HG03139 (cell line): ENCODE measurements around the gene RASAL1.
A peak's percentile ranks its signal among the peaks of the same experiment; 100 is the strongest.

Experiments used
- ATAC-seq: cut with Tn5 transposase; IDR thresholded peaks from one replicate; pipeline ENCODE4 v1.9.1; 2021; ENCODE audit not compliant: unreplicated experiment

RASAL1 gene

DNA sequence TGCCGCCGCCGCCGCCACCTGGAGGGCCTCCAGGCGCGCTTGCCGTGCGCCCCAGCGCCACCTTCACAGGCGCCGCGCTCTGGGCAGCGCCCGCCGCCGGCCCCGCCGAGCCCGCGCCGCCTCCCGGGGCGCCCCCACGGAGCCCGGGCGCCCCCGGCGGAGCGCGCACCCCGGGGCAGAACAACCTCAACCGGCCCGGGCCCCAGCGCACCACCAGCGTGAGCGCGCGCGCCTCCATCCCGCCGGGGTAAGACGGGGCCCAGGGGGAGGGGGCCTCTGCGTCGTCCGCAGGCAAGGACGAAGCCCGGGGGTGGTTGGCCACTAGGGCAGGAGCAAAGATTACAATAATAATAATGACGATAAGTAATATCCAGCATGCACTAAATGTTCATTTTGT, 57.7 kb downstream of the RASAL1 start:
- ATAC-seq: no peak

DNA sequence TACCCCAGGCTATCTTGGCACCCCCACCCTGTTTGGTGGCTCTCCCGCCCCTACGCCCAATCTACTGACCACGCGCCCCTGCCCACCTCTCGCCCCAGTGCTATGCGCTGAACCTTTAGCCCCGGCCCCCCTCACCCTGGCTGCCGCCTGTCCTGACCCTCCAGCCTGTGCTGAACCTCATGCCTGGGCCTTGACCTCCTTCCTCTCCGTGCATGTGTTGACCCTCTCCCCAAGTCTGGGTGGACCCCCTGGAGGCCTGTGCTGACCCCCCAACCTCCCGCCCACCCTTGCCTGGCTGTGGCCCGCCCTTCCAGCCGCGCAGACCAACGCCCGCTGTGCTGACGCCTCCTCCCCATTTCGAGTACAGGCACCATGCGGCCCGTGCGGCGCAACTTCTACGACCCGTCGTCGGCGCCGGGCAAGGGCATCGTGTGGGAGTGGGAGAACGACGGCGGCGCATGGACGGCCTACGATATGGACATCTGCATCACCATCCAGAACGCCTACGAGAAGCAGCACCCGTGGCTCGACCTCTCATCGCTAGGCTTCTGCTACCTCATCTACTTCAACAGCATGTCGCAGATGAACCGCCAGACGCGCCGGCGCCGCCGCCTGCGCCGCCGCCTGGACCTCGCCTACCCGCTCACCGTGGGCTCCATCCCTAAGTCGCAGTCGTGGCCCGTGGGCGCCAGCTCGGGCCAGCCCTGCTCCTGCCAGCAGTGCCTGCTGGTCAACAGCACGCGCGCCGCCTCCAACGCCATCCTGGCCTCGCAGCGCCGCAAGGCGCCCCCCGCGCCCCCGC, 58.3 kb downstream of the RASAL1 start:
- ATAC-seq: no peak

DNA sequence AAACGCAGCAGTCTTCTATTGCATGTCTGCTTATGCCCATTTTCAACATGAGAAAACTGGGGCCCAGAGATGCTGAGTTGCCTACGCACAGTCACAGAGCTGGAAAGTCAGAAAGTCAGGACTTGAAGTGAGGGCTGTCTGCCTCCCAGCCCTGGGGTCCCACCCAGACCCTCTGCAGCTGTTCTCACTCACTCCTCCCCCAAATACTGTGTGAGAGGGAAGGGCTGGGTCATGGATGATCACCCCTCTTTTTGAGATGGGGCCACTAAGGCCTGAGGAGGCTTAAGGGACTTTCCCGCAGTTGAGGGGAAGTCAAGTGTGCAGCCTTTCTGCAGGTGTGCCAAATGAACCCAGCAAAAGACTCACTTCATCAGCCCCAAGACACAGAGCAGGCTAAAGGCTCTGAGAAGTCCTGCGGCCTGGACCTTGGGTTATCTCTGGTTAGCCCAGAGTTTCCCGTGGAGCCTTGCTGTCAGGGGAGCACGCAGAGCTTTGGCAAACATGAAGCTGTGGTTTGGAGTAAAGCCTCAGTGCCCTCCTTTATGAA, 60.4 kb downstream of the RASAL1 start:
- ATAC-seq: peak; percentile 87

DNA sequence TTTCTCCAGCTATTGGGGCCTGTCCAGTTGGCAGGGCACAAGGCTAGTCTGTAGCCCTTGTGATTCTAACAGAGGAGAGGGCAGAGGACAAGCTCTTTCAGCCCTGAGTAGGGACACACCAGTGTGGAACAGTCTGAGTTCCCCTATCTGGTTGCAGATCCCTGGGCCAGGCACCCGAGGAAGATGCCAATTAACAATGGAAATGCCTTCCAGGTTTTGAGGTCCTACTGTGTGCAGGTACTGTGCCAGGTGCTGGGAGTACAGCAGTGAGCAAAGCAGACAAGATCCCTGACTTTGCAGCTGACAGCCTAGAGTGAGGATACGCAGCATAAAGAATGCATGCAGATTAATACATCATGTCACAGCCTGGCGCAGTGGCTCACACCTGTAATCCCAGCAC, 62.0 kb downstream of the RASAL1 start:
- ATAC-seq: no peak

DNA sequence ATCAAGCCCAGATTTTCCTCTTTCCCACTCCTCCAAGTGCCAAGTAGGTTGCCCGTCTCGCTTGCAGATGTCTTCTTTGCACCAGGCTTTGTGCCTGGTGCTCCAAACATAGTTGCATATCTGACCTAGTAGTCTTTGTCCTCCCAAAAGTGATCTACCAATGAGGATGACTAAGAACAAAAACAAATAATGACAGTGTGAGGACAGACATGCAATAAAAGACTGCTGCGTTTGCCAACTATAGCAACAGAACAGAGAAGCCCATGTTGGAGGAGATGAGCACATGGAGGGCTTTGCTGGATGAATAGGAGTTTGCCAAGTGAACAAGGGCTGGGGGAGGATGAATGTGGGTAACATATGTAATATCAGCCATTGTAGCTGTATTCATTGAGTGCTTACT, 63.4 kb downstream of the RASAL1 start:
- no peak for ATAC-seq

DNA sequence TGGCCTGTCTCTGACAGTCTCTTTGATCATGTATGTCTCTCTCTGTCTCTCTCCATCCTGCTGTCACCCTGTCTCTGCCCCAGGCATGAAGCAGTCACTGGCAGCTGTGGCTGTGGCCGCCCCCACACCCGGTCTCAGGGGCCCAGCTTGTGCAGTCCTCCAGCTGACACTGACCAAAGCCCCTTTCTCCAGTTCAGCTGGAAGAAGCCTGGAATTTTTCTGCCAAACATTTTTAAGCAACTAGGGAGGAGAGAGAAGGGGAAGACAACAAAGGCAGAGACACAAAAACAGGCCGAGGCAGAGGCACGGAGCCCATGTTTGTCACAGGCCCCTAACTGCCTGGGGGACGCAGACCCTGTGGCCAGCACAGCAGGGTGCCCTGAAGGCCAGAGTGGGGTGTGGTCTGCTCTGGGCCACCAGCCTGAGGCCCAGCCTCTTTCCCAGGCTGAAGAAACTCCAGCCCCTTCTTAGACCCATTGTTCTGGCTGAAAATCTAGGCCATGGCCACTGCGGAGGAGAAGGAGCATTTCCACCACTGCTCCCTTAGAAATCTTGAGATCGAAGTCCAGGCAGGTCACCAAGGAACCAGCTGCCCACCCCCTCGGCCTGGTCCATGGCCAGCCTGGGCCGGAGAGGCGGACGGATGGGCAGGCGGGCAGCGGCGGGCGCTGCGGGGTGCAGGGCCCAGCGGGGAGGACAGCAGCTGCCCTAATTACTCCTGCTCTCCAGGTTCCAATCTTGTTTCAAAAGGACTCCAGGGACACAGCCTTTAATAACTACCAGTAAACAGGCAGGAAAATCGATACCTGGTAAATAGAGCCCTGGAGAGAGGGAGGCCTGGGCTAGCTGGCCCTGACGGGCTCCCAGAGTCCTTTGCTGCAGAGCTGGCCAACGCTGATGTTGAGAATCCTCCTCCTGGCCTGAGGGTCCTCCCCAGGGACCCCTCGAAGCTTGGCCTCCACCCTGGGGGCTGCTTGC, 64.1 kb downstream of the RASAL1 start:
- no peak for ATAC-seq

DNA sequence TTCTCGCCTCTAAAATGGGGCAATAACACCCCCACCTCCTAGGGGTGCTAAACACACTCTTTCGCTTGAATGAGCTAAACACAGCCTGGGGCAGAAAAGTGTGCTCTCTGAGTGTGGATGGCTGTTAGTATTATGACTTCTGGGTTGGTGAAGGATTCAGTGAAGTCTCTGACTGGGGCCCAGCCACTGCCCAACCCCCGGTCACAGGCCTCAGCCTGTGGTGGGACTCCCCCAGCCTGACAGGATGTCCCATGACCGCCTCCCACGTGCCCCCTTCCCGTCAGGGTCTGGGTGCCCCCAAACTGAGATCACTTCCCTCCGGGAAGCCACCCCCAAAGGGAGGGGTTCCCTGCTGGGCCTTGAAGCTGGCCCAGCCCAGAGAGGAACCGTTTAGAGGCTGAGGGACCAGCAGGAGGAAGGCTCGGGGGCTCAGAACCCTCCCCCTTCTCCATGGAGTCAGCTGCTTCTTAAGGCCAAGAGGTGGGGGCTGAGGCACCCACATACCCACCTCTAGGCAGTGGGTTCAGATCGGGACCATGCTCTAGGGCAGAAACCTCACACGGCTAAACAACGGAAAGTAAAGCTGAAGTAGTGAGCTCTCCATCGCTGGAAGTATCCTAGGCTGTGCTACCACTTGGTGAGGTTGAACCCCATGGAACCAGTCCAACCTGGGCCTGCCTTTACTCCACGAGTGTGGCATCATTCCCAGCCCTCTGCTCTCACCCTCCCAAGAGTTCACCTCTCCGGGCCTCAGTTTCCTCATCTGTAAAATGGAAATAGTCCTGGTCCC, 65.2 kb downstream of the RASAL1 start:
- no peak for ATAC-seq

DNA sequence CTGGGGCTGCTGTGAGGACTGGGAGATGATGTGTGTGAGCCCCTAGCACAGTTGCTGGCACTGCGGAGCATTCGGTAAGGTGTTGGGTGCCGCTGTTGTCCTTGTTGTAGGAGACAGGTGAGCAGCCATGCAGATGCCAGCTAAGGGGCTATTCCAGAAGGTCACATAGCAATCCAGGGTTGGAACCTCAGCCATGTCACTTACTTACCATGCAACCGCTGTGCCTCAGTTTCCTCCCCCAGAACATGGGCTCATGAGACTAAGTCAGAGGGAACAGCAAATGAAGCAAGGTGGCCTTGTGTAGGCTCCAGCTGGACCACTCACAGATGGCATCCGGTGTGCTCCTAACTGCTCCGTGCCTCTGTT, 65.8 kb downstream of the RASAL1 start:
- no peak for ATAC-seq

DNA sequence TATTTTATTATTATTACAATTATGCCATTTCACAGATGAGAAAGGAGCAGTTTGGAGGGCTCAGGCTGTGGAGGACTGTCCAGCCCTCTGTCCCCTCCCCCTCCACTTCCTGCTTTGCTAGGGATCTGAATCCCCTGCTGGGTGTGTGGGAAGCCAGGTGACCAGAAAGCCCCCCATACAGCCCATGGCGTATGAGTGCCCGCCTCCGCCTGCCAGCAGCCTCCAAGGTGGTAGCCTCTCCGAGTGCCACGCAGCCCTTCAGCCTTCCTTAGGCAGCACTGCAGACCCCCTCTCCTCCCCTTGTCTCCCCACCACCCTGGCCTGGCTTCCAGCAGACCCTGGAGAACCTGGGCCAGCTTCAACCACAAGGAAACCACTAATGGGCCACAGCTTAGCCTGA, 66.4 kb downstream of the RASAL1 start:
- ATAC-seq: no peak

DNA sequence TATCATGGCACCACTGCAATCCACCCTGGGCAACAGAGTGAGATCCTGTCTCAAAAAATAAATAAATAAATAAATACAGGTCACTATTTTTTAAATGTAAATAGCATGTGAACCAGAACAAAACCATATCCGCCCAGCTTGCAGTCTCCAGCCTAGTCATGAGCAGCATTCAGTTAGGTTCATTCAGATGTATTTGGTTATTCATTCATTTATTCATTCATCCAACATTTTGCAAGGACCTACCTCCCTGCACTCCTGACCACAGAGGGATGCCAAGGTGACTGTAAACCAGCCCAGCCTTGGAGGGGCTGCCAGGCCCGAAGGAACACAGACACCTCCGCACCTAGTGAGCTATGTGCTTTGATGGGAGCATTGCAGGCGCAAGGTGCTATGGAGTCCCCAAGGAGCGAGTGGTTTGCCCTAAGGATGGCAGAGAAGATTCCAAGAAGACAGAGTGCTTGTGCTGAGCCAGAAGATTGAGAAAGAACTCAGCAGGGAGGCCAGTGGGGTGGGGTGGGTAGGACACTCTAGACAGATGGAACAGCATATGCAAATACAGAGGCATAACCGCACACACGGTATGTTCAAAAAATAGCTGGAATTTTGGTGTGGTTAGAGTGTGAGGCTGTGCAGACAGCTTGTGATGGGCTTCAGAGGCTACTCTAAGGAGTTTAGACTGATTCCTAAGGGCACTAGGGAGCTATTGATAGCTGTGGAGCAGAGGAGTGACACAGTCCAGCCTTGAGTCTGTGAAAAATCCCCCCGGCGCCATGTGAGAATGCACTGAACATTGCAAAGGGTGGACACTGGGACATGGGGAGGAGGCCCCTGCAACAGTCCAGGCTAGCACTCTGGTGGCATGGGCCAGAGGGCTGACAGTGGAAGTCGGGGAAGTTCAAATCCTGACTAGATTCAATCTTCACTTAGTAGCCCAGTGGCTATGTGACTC, 67.3 kb downstream of the RASAL1 start:
- ATAC-seq: no peak

DNA sequence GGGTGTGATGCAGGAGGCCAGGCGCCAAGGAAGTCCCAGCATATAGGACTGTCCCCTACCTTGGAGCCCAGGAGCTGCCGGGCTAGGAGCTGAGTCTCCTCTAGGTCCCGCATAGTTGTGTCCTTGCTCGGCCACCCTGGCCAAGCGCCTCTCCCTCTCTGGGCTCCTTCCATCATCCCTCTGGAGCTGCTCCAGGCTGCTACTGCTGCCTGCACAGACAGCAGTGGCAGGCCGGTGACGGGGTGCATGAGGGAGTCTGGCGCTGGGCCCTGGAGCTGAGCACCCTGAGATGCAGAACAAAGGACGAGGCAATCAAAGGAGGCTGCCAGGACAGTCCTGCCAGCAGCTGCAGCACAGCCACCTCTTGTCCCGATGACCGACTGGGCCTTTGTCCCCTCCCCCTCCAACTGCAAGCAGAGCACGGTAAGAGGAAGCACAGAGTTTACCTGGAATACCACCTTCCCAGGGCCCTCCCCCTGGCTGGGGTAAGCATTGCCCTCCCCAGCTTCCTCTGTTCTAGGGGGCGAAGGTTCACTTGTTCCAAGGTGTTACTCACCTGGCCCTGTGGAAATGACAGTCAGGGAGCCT, 68.7 kb downstream of the RASAL1 start:
- ATAC-seq: no peak

DNA sequence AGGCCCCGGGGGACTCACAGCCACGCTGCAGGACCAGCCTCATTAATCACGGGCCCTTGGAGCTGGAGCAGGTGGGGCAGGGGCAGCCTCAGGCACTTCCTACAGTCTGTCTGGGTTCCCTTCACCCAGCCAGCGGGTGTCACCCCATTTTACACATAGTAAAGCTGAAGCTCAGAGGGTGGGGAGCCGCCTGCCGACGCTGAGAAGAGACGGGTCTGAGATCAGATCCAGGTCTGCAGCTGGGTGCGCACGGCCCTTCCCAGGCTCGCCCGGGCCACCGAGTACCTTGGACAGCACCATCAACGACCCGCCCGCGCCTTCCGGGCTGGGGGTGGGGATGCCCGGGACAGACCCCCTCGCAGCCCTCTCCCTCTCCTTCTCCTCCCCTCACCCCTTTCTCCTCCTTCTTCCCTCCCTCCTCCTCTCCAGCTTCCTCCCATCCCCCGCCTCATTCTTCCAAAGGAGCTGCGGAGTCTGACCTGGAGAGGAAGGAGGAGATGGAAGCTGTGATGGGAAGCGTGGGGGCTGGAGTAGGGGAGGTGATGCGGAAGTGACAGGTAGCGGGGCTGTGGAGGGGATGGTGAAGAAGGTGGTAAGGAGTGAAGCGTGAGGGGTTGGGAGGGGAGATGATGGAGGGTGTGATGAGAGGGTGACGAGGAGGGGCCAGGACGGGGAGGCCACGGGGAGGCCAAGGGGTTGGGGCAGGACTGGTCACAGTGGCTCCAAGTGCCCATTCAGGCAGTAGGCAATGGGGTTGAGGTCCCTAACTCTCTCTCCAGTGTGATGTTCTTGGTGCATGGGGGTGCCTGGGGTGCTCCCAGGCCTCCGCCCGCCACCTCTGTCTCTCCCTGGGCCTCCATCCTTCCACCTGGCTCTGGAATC, 70.2 kb downstream of the RASAL1 start:
- no peak for ATAC-seq

DNA sequence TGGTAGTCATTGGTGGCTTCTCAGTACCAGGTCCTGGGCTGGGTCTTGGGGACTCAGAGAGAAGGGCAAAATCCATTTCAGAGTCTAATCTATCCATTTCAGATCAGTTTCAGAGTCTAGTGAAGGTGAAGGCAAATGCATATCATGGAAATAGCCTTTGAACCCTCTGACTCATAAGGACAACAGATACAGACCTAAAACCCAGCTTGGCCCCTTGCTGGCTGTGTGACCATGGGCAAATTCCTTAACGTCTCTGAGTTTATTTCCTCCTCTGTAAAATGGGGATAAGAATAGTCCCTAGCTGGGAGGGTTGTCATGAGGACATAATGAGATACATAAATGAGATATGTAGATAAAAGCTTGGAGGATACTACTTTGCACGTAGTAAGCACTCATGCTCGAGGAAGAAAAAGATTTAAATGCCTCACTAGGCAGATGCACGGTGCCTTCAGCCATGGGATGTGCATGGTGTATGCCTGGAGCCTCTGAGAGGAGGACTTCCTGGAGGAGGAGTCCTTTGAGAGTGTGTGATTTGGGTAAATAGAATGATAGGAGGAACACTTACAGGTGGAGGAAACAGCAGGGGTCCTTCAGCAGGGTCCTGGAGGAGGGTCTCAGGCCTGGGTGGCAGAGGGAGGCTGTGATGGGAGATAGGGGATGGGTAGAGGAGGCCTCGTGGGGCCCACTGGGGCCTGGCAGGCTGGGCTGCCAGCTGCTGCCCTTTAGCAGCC, 71.0 kb downstream of the RASAL1 start:
- ATAC-seq: no peak

DNA sequence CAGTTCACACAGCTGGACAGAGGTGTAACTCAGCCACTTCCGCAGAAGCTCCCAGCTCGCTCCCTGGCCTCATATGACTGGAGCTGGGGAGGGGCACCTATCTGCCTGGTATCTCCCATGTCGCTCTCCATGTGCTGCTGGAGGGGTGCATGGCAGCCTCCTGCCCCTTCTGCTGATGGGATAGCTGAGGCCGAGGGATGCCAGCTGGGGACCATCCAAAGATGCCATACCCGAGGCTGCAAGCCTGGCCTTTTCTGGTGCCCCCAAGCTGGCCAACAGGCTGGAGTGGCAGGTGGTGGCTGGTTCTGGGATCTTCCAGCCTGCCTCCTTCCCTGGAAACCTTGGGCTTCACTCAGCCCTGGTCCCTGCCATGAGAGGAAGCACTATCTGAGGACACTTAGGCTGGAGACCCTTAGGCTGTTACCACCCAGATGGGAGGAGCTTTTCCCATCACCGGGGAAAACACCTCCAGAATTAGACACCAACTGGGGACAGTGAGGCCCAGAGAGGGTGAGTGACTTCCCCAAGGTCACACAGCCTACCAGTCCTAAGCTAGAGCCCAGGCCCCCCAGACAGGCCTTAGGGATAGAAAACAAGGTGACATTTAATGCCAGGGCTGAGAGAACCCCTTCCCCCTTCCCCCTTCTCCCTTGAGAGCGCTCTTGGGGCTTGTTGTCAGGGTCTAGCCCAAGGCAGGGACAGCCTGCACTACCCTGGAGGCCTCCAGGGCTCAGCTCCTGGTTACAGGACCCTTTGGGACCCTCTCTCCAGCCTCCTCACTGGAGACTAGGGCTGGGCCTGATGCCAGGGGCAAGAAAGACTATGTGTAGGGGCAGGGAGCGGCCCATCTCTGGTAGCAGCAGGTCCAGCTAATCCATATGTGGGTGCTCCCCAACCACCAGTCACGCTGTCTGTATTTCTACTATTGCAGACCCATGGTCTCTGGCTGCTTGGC, 71.9 kb downstream of the RASAL1 start:
- no peak for ATAC-seq

DNA sequence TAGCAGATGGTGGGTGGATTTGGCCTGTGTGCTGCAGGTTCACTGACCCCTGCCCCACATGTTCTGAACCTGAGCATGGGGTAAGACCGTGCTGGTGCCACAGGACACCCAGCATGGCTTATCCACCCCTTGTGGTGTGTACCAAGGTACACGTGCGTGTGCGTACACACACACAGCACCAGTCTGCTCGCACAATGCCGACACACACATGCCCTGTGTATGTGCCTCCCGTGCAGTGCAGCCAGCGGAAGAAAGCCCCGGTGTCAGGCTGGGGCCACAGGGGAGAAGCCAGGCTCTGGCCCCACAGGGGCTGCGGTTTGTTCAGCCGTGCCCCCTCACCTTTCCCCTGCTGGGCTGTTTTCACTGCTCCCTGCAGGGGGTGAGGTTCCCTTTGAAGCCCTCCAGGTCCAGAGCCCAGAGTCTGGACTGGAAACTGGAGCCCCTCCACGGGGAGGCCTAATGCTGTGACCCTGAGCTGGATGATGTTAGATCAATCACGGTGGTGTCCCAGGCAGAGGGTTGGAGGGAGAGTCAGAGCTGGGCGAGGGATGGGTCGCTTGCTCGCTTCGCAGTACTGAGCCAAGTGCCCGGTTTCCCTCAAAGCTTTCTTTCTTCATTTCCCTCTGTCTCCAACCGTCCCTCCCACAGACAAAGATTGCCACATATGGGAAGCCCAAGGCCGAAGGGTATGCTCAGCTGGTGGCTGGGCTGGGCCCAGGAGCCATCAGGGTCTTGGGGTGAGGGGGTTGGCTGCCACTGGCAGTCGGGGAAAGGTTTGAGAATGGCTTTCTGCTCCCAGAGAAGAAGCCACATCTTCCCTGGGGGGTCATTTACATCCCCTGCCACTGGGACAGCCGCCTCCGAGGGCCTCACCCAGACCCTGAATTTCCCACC, 72.8 kb downstream of the RASAL1 start:
- no peak for ATAC-seq
